ENCODE data around the gene ZNF22. TPM values are rescaled to one million over a fixed set of nuclear protein-coding genes. Genes with fewer than 3 reads are reported as not detected.
A peak's percentile ranks its signal among the peaks of the same experiment; 100 is the strongest.

Gene ZNF22
- total RNA-seq, 1 experiment from 2014 or later, result 36.9 TPM

GRCh38 chr10:44961931-44962750 lies 38.6 kb upstream of the ZNF22 start:
- Histone ChIP-seq H2BK20ac (ENCODE audit: low read depth, low read length, poor library complexity, severe bottlenecking) (no peak overlapping the region), H2AFZ (ENCODE audit: low read length) (no peak overlapping the region), H3K4ac (ENCODE audit: low read depth, low read length) (no peak overlapping the region), H3K9ac (ENCODE audit: extremely low read depth, insufficient read length, low read length) (no peak overlapping the region), H4K8ac (replicated peaks; ENCODE audit: insufficient read length, low read depth, low read length) (no peak overlapping the region), H4K5ac (ENCODE audit: insufficient read length, low read depth, low read length) (no peak overlapping the region), H2AK5ac (ENCODE audit: insufficient read length, low read length) (no peak overlapping the region), H3K56ac (ENCODE audit: insufficient read length, low read depth, low read length) (no peak overlapping the region), H3K4me1 (ENCODE audit: insufficient read depth, low read length) (peaks cover 25% of the 10 kb centered on the region), H2BK5ac (ENCODE audit: insufficient read length, low read length) (no peak overlapping the region), H4K91ac (ENCODE audit: insufficient read length, low read depth, low read length) (no peak overlapping the region), H3K79me1 (ENCODE audit: insufficient read depth, low read depth, low read length, poor library complexity, severe bottlenecking) (no peaks in the 10 kb centered on the region), H3T11ph (ENCODE audit: low read length) (no peak overlapping the region), H2BK120ac (ENCODE audit: low read depth, low read length, poor library complexity, severe bottlenecking) (no peak overlapping the region), H3K4me2 (ENCODE audit: insufficient read depth, insufficient read length, low read length) (no peak overlapping the region), H2BK15ac (ENCODE audit: low read depth, low read length) (no peak overlapping the region), H2BK12ac (ENCODE audit: insufficient read length, low read depth, low read length) (no peak overlapping the region), H3K27me3 (ENCODE audit: insufficient read depth, low read length) (no peaks in the 10 kb centered on the region), H3K14ac (ENCODE audit: insufficient read depth, low read length) (no peak overlapping the region; the same call in 1 of the 2 replicates), H3K23me2 (ENCODE audit: insufficient read length, low read depth, low read length, poor library complexity, severe bottlenecking) (peaks cover 11% of the 10 kb centered on the region), H3K18ac (ENCODE audit: insufficient read length, low read depth, low read length) (no peak overlapping the region), H3K79me2 (ENCODE audit: insufficient read depth, low read length) (no peaks in the 10 kb centered on the region), H3K9me3 (ENCODE audit: control insufficient read depth, low read depth, low read length) (no peaks in the 10 kb centered on the region), H3K23ac (ENCODE audit: insufficient read length, low read depth, low read length) (no peak overlapping the region), H4K20me1 (ENCODE audit: control insufficient read depth, insufficient read depth, insufficient read length) (no peaks in the 10 kb centered on the region), H3K27ac (ENCODE audit: insufficient read length, low read depth, low read length) (no peak overlapping the region)
- H3K36me3 Mint-ChIP-seq (ENCODE audit: insufficient read depth in 1 of 3, low read depth in 3 of 3), result peaks cover 0 to 2% (median 0%) of the 10 kb centered on the region in 3 experiments; a peak in 2 of 7 replicates
- no peak for TF ChIP-seq CTCF (conservative IDR thresholded peaks at IDR 0.05)
- no peak overlapping the region for H3K27ac Mint-ChIP-seq
- peaks cover 75 to 77% of the 10 kb centered on the region in 2 experiments for H3K4me1 Mint-ChIP-seq
- H3K27me3 Mint-ChIP-seq (ENCODE audit: low read depth), result peaks cover 13% of the 10 kb centered on the region
- no peak overlapping the region for H3K4me3 Mint-ChIP-seq
- H3K9me3 Mint-ChIP-seq, result no peaks in the 10 kb centered on the region; a peak in 1 of 5 replicates
- DNase-seq, result peak; percentile 15
- WGBS (ENCODE audit: extremely low coverage, insufficient read length, low lambda C conversion rate), result no CpG with 5 or more reads among the region's 11 CpGs

Data from H9 (cell line).